Nephron progenitor cell (in vitro differentiated cells): ENCODE measurements around the gene WARS2.

ENCODE experiments used
- DNase-seq: peaks from one replicate; pipeline ENCODE4 v3.0.0; 2021
- H3K27ac Mint-ChIP-seq: 2 replicates; pipeline ENCODE4 v1.8.0; 2021; ENCODE audit warnings: mild to moderate bottlenecking, moderate library complexity, mixed read lengths
- H3K27me3 Mint-ChIP-seq: 2 replicates; pipeline ENCODE4 v1.8.0; 2021; ENCODE audit warnings: mild to moderate bottlenecking, low read depth, mixed read lengths; ENCODE audit not compliant: poor library complexity
- H3K36me3 Mint-ChIP-seq: 2 replicates; pipeline ENCODE4 v1.8.0; 2021; ENCODE audit warnings: low read depth, mixed read lengths
- H3K4me1 Mint-ChIP-seq: 2 replicates; pipeline ENCODE4 v1.8.0; 2021; ENCODE audit warnings: mixed read lengths
- H3K4me3 Mint-ChIP-seq: 2 replicates; pipeline ENCODE4 v1.8.0; 2021; ENCODE audit warnings: mild to moderate bottlenecking, moderate library complexity, mixed read lengths
- H3K9me3 Mint-ChIP-seq: 2 replicates; pipeline ENCODE4 v1.8.0; 2021; ENCODE audit warnings: mild to moderate bottlenecking, moderate library complexity, mixed read lengths
- CTCF ChIP-seq: fragments of 200-600 bp; sonication (generic); IDR thresholded peaks from 2 replicates; pipeline ENCODE4 v1.5.0; 2021; ENCODE audit warnings: antibody characterized with exemption

WARS2 gene

DNA sequence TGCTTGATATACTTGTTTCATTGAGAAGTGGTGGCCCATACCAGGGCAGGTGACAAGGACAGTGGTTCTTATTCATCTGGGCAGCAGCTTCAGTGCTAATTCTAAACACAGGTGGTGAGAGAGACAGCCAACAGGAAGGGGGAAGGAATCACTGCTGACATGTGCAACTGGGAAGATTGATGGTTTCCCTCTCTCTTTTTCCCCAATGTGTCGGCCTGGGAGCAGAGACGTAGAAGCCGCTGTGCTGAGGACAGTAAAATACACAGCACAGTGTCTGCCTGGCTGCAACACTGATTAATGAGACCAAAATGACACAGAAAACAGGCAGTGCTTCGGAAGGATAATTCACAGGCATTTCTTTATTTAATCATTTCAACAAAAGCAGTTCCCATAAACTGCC lies 48.8 kb downstream of the WARS2 start:
- H3K4me1 Mint-ChIP-seq, result peaks cover 15% of the 10 kb centered on the region

GRCh38 chr1:119090250-119090649 lies 50.2 kb downstream of the WARS2 start:
- H3K4me1 Mint-ChIP-seq, result peaks cover 15% of the 10 kb centered on the region
- peaks cover 6% of the 10 kb centered on the region for H3K36me3 Mint-ChIP-seq
- peaks cover 6% of the 10 kb centered on the region for H3K27me3 Mint-ChIP-seq
- H3K9me3 Mint-ChIP-seq, result peaks cover 12% of the 10 kb centered on the region
- H3K27ac Mint-ChIP-seq, result no peak overlapping the region
- H3K4me3 Mint-ChIP-seq, result no peak overlapping the region
- no peak for DNase-seq
- TF ChIP-seq CTCF, result no peak

More for the DNA sequence above, 48.8 kb downstream of the WARS2 start:
- Mint-ChIP-seq H3K4me3 (no peak overlapping the region), H3K36me3 (no peaks in the 10 kb centered on the region), H3K27ac (peak overlapping the region; percentile 58), H3K9me3 (peaks cover 12% of the 10 kb centered on the region), H3K27me3 (peaks cover 3% of the 10 kb centered on the region)
- TF ChIP-seq CTCF, result no peak
- DNase-seq, result peak; percentile 20

GRCh38 chr1:119086830-119087229 lies 53.6 kb downstream of the WARS2 start:
- no peak for DNase-seq
- Mint-ChIP-seq H3K36me3 (peaks cover 9% of the 10 kb centered on the region), H3K27me3 (peaks cover 6% of the 10 kb centered on the region), H3K27ac (no peak overlapping the region), H3K9me3 (peaks cover 12% of the 10 kb centered on the region), H3K4me3 (no peak overlapping the region), H3K4me1 (peaks cover 6% of the 10 kb centered on the region)
- TF ChIP-seq CTCF, result no peak

DNA sequence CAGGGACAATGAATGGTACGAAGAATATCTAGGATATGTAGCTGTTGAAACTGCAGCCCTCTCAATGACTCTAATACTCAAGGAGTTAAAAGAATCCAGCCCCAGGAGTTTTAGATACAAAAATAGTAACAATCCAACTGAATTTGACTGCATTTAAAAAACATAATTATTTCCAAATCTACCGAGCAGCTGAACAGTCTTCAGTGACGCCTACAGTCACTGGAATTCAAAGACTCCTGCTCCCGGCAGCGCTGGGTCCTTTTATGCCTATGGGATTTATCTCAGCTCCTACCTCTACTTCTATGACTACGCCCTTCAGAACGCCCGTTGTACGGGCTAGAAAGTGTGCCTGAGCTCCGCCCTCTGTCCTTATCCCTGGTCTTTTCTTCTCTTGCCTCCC lies 55.7 kb downstream of the WARS2 start:
- H3K27ac Mint-ChIP-seq, result no peak overlapping the region
- no peak for DNase-seq
- H3K4me3 Mint-ChIP-seq, result no peak overlapping the region
- H3K9me3 Mint-ChIP-seq, result peaks cover 6% of the 10 kb centered on the region
- no peak for TF ChIP-seq CTCF
- no peaks in the 10 kb centered on the region for H3K4me1 Mint-ChIP-seq
- H3K36me3 Mint-ChIP-seq, result peaks cover 9% of the 10 kb centered on the region
- peaks cover 6% of the 10 kb centered on the region for H3K27me3 Mint-ChIP-seq

DNA sequence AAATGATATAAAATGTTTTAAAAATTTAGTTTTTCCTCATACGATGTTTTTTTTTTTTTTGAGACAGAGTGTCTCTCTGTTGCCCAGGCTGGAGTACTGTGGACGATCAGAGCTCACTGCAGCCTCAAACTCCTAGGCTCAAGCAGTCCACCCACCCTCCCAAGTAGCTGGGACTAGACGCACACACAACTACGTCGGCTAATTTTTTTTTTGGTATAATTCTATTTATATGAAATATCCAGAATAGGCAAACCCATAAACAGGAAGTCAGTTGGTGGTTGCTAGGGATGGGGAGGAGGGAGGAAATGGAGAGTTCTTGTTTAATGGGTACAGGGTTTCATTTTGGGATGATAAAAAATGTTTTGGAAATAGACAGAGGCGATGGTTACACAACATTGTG lies 56.5 kb downstream of the WARS2 start:
- Mint-ChIP-seq H3K4me3 (no peak overlapping the region), H3K36me3 (peaks cover 9% of the 10 kb centered on the region), H3K27ac (no peak overlapping the region), H3K27me3 (peaks cover 6% of the 10 kb centered on the region), H3K9me3 (no peaks in the 10 kb centered on the region), H3K4me1 (no peaks in the 10 kb centered on the region)
- no peak for TF ChIP-seq CTCF
- DNase-seq, result no peak

GRCh38 chr1:119083479-119083878 lies 57.0 kb downstream of the WARS2 start:
- DNase-seq, result no peak
- no peak overlapping the region for H3K27ac Mint-ChIP-seq
- H3K4me1 Mint-ChIP-seq, result no peaks in the 10 kb centered on the region
- no peak overlapping the region for H3K4me3 Mint-ChIP-seq
- no peaks in the 10 kb centered on the region for H3K9me3 Mint-ChIP-seq
- H3K36me3 Mint-ChIP-seq, result peaks cover 9% of the 10 kb centered on the region
- no peak for TF ChIP-seq CTCF
- peaks cover 6% of the 10 kb centered on the region for H3K27me3 Mint-ChIP-seq
